GM12874 (cell line): ENCODE data around the gene CFAP141.

ENCODE experiments used
- CTCF ChIP-seq: IDR thresholded peaks from 2 replicates; pipeline ENCODE4 v1.5.1; 2011; ENCODE audit warnings: low read depth, mild to moderate bottlenecking, control low read depth, low read length, moderate library complexity; ENCODE audit not compliant: insufficient read depth

CFAP141 gene

DNA sequence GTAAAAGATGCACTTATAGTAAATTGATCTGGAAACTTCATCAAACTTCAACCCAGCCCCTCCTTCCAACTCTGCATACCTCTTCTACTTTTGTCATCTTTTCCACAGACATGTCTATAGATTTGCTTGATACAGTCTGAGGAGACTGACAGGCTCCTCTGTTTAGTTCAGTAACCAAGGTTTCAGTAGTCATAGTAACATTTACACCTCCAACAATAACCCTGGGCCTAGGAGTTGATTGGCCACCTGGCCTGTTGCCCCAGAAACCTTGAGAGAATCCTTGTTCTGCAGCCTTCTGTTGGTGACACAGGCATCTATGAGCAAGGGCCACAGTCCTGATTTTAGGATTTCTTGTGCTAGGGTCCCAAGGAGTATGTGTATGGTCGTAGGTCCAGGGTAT, at the start of gene CFAP141:
CFAP141 (minus strand) TSS at position 138 of the 400 bp plus-strand sequence; CDS start at position 112, 26 bp downstream.
- TF ChIP-seq CTCF: no peak

DNA sequence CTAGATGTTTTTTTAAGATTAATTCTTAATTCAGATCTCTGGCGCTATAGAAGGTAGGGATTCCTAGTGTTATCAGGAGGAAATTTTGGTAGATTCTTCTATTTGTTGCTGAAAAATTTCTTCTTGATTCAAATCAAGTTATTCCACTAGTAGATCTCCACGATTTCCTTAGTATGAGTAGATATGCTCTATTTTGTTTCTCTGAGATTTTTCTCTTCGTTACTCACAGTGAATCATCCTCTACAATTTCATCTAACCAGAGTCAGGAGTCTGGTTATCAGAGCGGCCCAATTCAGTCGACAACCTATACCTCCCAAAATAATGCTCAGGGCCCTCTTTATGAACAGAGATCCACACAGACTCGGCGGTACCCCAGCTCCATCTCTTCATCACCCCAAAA, 47.5 kb upstream of the CFAP141 start:
- no peak for TF ChIP-seq CTCF

- TF ChIP-seq CTCF: no peak
These were observed 35.7 kb upstream of the CFAP141 start for GRCh38 chr1:154241703-154242351.

- TF ChIP-seq CTCF: no peak
These were observed 34.2 kb upstream of the CFAP141 start for GRCh38 chr1:154240294-154240833.

DNA sequence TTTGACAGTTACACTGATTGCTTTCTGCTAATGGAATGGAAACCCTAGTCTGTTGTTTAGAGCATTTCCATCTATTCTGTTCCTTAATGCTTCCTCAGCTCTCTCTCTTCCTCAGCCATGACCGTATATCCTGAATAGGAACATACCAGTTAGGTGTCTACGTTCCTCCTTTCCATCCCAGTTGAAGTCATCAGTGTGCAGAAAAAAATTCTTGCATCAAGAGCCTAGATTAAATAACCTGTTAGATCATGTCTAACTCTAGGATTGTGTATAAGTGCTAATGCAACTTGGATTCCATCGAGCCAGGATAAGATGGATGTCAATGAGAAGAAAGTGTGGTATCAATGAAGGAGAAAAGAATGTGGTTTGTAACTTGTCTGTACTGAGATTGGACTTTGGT, 33.4 kb upstream of the CFAP141 start:
- no peak for TF ChIP-seq CTCF

DNA sequence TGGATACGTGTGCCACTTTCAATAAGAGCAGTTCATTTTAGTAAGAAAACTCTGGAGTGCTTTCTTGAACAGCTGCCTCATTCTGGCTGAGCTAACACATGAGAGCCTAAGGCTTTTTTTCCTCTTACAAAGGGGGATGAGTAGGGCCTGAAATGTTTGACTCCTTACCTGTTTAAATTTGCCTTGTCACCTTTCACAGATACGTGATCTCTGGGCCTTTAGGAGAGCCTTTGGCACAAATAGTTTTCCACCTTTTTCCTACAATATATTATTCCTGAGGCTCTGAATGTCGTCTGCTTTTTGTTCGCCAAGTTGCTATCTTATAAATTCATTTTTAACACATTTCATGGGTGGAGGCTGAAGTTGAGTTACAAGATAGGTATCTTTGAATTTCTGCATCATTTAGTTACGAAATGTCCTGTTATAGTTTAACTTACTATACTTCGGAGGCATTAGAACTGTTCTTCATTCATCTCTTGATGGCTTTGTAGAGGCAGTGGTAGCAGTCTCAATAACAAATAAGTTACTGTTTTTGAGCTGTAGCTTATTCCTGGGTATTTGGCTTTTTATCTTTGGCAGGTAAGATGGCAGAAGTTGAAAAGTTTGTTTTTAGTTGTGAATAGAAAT, 31.9 kb upstream of the CFAP141 start:
- no peak for TF ChIP-seq CTCF

DNA sequence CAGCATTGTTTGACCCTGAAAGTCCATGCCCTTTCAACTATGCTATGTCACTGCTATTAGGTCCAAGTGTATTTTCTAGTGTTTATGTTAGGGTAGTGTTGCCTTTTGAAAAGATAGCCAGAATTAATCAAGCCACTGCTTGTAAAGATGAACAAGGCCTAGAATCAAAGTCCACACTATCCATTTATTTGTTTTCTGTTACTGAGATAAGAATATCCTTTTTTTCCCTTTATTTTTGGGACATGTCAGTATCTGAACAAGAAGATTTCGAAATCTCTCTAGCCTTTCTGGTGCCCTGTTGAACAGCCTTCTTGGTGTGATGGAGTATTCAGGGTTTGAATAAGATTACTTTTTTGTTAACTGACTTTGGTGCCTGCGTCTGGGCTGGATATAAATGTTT, 31.3 kb upstream of the CFAP141 start:
- TF ChIP-seq CTCF: no peak
